Measurements from ENCODE around the gene MROH2A.
"Not testable (repeated sequence)": the region's sequence is repeated elsewhere in the genome, so short reads cannot be mapped to it uniquely, and the experiment has no call there.

DNA sequence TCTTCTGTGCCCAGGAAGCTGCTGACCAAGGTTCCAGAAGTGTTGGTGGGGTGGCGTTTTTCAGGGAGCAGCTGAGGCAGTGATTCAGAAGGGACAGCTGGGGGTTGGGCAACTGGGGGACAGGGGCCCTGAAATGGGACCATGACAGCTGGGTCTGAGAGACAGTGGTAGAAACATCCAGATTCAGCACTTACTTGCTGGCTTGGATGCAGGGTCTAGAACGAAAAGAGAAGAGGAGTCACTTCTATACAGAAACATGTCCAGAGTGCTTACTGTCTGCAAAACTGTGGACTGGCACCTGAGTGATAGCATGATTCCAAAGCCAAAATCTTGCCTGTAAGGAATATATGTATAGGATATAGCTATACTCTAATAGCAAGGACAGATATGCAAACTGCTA is 32.3 kb upstream of the MROH2A start:
- TF ChIP-seq, protein P1, sequence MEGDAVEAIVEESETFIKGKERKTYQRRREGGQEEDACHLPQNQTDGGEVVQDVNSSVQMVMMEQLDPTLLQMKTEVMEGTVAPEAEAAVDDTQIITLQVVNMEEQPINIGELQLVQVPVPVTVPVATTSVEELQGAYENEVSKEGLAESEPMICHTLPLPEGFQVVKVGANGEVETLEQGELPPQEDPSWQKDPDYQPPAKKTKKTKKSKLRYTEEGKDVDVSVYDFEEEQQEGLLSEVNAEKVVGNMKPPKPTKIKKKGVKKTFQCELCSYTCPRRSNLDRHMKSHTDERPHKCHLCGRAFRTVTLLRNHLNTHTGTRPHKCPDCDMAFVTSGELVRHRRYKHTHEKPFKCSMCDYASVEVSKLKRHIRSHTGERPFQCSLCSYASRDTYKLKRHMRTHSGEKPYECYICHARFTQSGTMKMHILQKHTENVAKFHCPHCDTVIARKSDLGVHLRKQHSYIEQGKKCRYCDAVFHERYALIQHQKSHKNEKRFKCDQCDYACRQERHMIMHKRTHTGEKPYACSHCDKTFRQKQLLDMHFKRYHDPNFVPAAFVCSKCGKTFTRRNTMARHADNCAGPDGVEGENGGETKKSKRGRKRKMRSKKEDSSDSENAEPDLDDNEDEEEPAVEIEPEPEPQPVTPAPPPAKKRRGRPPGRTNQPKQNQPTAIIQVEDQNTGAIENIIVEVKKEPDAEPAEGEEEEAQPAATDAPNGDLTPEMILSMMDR (IDR thresholded peaks at IDR 0.05), result not testable (repeated sequence)
- TF ChIP-seq POLR2A (IDR thresholded peaks at IDR 0.05); POLR2AphosphoS5 (IDR thresholded peaks at IDR 0.05; ENCODE audit: insufficient read depth in 1 of 2, low read depth in 1 of 2): not testable (repeated sequence)
